ENCODE measurements around the gene MRPS12. TPM values are rescaled to one million over a fixed set of nuclear protein-coding genes. Genes with fewer than 3 reads are reported as not detected.

Gene MRPS12
- total and polyA plus RNA-seq, 9 of the 15 experiments (the other 6 are each of a cell fraction or from before 2014, with no cell fraction given): 8.1 to 174 (median 52.0) TPM

DNA sequence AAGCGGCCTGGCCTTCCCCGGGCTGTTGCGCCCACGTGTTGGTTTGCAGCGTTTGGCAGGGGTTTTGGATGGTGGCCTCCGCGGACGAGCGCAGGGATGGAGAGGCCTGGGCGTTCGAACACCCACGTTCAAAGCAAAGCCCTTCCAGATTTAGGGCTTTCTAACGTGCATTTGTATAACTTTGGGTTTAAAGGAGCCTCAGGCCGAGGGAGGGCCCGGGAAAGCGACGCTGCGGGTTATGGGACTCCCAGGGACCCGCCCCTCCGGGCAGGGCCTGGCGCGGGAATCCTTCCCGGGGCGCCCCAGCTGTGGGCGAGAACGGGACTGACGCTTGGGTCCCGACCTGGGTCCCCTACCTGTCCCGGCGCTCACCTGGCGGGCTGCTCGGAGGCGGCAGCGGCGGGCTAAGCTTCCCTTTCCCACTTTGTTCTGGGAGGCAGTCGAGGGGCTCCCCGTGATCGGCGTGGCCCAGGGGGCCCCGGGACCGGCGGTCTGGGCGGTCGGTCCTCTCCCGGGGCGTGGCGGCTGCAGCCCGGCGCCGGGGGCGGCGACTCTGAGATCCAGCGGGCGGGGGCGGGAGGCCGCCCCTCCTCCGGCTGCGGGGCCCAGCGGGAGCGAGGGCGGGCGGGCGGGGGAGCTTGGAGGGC, 44.6 kb downstream of the MRPS12 start, which contains the start of gene FBXO17 (continued):
- TF ChIP-seq SIN3A (IDR thresholded peaks at IDR 0.05; ENCODE audit: borderline replicate concordance in 2 of 2, control insufficient read depth in 1 of 2, low read depth in 2 of 2, low read length in 2 of 2): peak; percentile 66 to 90; a peak in 3 of 4 replicates
- TF ChIP-seq MAFG (tag; conservative IDR thresholded peaks at IDR 0.05): no peak
- TF ChIP-seq RBM22 (IDR thresholded peaks at IDR 0.05; ENCODE audit: low read depth, low read length, poor library complexity, severe bottlenecking): no peak
- no peak for TF ChIP-seq SNRNP70 (optimal IDR thresholded peaks at IDR 0.05; ENCODE audit: low read depth, low read length)
- TF ChIP-seq ELK3 (CRISPR knock-in tag; IDR thresholded peaks at IDR 0.05): no peak
- peak; percentile 54; the same call in 1 of the 2 replicates for TF ChIP-seq XRCC5 (IDR thresholded peaks at IDR 0.05; ENCODE audit: low read depth, low read length)
- TF ChIP-seq ZNF140 (CRISPR knock-in tag; IDR thresholded peaks at IDR 0.05): no peak
- no peak for TF ChIP-seq ZNF232 (CRISPR knock-in tag; IDR thresholded peaks at IDR 0.05)
- TF ChIP-seq RFX5 (IDR thresholded peaks at IDR 0.05; ENCODE audit: low read depth, low read length): no peak
- no peak for TF ChIP-seq ZNF444 (CRISPR knock-in tag; IDR thresholded peaks at IDR 0.05)
- TF ChIP-seq NR2F6 (CRISPR knock-in tag; IDR thresholded peaks at IDR 0.05): no peak
- TF ChIP-seq SOX6 (IDR thresholded peaks at IDR 0.05): no peak
- TF ChIP-seq RBM17 (IDR thresholded peaks at IDR 0.05; ENCODE audit: borderline replicate concordance, low read depth, low read length): no peak
- no peak for TF ChIP-seq ZBTB12 (CRISPR knock-in tag; IDR thresholded peaks at IDR 0.05)
- TF ChIP-seq RBFOX2 (IDR thresholded peaks at IDR 0.05; ENCODE audit: low read depth, low read length): peak; percentile 75
- no peak for TF ChIP-seq ERF (CRISPR knock-in tag; IDR thresholded peaks at IDR 0.05)
- TF ChIP-seq ZNF354B (CRISPR knock-in tag; IDR thresholded peaks at IDR 0.05): no peak
- TF ChIP-seq CEBPZ (IDR thresholded peaks at IDR 0.05; ENCODE audit: borderline replicate concordance, low read depth, low read length): no peak
- no peak for TF ChIP-seq MAFK (IDR thresholded peaks at IDR 0.05; ENCODE audit: low read length)
- TF ChIP-seq JUNB (CRISPR knock-in tag; conservative IDR thresholded peaks at IDR 0.05): no peak
- TF ChIP-seq TCF3 (CRISPR knock-in tag; IDR thresholded peaks at IDR 0.05): no peak
- no peak; a peak in 2 of 4 replicates for TF ChIP-seq MAZ (CRISPR knock-in tag; conservative IDR thresholded peaks at IDR 0.05 in 1 of 2, IDR thresholded peaks at IDR 0.05 in 1 of 2)
- TF ChIP-seq TCF7L2 (IDR thresholded peaks at IDR 0.05; ENCODE audit: low read depth, low read length): no peak
- no peak for TF ChIP-seq ZKSCAN8 (CRISPR knock-in tag; IDR thresholded peaks at IDR 0.05)
- no peak for TF ChIP-seq TAF9B (IDR thresholded peaks at IDR 0.05; ENCODE audit: partially characterized antibody)
